SW480 (cell line): ENCODE data around the gene AGAP1.
A peak's percentile ranks its signal among the peaks of the same experiment; 100 is the strongest.

Experiments
- DNase-seq: peaks from one replicate; pipeline ENCODE4 v3.0.0-alpha.2; 2016; ENCODE audit warnings: low spot score

The AGAP1 gene

DNA sequence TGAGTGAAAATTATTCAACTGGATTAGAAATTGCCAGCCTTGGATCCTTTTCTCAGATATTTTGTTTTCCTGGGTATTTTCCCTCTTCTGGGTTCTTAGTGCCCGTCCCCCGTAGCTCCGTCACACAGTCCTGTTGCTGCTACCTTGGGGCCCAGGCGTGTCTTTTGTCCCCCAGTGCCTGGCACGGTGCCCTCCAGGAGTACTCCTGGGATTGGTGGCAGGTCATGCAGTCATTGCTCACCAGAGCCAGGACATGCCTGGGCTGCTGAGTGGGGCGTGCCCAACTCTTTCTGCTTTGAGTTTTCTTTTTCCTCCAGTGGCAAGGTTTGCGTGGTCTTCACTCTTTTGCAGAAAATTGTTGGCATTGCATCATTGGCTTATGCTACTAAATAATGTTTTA is 275.2 kb downstream of the AGAP1 start:
- no peak for DNase-seq

DNA sequence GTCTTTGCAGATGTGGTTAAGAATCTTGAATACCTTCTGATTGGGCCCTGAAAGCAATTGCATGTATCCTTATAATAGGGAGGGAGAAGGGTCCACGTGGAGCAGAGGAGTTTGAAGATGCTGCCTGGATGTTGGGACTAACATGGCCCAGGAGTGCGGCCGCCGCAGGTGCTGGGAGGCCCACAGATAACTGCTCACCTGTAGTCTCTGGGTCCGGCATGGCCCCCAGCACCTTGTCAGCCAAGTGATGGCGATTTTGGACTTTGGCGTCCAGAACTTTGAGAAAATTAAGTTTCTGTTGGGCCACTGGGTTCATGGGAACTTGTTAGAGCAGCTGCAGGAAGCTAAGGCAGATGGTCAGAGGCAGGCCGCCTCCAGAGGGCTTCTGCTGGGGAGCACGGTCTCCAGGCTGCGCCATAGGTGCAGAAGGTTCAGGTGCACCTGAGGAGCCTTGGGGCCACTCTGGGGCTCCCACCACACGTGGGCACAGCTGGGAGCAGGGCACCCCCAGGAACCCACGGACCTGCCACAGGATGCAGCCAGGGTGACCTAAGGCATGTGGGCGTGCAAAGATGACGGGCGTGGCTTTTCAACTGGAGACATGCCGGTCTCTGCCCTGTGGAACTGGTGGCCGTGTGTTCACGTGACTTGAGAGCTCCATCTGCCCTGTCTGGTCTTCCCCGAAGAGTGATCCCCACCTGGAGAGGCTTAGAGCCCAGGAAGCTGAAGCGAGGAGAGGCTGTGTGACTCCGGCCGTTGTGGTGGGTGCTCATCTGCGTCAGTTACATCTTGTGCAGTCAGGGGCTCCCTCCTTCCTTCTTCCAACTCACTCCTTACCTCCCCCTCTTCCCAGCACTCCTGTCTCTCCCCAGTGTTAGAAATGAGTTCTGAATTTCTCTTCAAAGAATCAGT is 277.3 kb downstream of the AGAP1 start:
- DNase-seq = no peak

DNA sequence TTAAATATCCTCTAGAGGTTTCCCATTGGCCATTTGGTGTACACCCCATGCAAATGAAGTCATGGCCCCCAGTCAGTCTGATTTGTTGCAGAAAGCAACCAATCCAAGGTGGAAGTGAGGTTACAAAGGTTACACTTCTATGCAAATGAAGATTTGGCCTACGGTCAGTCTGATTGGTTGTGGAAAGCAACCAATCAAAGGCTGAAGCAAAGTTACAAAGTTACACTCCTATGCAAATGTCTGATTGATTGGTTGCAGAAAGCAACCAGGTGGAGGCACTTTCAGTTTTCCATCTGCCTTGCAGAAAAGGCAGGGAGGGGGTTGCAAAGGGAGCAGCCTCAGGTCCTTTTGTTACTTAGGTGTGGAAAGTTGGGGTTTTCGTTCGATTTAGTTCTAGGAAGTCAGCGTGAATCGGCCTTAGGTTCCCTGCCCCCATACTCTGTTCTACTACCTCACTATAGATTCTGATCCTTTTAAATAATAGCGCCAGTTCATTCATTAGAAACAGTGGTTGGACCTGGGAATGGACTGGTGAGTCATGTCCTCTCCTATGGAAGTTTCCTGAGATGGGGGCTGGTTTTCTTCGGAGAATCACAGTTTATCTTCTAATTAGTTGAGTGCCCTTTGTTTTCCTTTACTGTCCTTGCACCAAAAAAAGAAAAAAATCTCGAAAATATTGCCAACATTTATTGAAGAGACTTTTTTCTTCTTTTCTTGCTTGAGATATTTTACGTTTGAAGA is 279.5 kb downstream of the AGAP1 start:
- no peak for DNase-seq

DNA sequence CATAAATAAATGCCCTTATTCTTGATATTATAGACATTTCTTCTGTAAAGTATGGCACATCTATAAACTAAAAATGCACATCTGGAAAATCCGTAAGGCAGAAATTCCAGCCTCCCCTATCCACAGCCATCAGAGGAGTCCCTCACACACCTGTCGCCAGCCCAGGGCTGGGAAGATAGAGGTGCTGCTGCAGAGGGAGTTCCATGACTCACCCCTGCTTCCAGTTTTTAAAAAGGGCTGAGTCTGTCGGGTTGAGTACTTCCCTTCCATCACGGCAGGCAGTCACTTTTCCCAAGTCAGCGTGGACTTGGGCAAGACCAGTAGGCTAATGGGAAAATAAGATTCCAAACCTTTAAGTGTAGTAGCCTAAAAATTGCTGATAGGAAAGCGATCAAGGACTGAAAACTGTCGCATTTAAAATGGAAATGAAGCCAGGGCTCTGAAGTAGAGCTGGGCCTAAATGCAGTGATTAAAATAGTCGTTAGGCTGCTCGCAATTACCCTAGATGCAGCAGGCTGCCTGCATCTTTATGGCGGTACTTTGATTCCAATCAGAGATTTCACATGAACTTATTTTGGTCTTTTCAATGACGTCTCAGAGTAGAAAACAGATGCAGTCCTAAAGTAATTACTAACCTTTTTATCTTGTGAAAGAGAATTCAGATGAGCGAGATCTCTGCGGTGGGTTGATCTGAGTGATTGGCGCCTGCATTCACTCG is 280.5 kb downstream of the AGAP1 start:
- DNase-seq = no peak

DNA sequence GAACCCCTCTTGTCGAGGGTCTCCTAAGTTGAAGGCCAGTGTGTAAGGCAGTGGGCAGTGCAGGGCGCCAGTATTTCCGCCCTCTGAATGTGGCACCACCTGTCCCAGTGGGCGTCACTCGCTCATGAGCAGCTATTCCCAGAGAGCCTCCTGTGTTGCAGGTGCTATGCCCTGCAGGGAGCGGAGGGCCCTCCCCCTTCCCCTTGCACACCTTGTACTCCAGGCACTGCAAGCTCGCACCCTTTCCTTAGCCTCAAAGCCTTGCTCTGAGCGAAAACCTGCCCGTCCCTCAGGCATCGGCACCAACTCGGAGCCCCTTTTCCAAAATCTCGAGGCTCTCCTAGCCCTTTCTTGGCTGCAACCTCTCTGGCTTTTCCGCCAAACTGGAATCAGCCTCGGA is 282.7 kb downstream of the AGAP1 start:
- no peak for DNase-seq

DNA sequence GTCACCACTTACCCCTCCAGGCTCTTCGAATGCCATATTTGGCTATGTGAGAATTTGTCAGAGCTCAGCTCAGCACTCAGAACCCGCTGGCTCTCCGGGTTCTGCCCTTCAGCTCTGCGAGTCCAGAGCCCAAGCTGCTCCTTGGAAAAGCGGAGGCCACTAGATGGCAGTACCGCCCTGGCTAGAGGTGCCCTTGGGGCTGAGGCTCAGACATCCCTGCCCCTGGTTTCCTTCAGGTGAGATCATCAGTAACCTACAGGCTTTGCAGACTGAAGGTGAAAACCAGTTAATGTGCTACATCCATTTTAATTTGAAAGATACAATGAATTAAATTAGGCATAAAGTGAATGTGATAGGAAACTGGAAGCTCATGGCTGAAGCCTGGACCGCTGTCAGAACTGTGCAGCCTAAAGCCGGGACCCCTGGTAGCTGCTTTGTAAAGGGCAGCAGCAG is 285.6 kb downstream of the AGAP1 start:
- DNase-seq = peak; percentile 52

DNA sequence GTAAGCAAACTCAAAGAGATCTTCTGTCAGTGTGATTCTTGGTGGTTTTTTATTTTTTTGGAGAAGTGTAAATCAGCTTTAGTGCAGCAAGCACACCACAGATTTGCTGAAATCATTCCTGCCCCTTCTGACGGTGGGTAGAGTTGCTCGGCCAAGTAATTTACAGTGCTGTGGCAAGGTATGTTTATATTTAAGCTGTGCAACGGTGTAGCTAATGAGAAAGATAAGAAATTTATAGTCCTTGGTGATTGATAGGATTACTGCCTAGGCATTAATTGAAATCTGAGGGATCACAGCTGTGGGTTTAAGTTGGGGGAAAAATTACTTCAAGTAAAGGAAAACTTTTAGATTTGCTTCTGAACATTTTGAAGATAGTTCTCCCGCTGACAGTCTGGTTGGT is 286.6 kb downstream of the AGAP1 start:
- no peak for DNase-seq

DNA sequence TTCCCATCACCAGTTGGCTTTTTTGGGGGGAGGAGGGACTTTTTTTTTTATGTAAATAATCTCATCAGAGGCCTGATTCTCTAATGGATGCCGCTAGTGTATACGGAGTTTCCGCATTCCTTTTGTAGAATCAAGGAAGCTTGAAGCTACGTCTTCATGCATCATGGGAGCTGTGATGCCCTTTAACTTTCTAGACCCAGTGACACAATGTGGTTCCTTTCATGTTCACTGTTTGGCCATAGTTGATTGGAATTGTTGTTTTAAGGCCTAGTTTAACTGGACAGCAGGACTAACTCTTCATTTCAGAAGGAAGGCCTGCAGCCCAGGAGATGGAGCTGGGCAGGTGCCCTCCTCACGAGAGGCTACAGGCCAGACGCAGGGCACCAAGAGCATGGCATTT is 287.9 kb downstream of the AGAP1 start:
- DNase-seq = no peak

DNA sequence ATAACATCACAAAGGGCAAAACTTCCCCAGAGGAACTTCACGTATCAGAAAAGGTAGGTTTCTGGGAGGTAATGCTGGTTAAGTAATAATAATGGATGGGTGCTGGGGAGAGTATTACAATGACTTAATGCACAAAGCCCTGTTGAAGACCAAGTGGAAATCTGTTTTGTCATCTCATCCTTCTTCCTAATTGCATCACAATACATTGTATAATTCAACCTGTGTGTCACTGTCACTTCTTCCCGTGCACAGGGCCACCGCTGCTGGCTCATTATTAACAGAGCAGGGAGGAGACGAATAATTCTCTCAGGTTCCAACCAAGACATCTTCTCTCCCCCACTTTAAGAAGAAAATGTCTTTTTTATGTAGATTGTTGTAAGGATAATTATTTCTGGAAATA is 290.9 kb downstream of the AGAP1 start:
- no peak for DNase-seq

DNA sequence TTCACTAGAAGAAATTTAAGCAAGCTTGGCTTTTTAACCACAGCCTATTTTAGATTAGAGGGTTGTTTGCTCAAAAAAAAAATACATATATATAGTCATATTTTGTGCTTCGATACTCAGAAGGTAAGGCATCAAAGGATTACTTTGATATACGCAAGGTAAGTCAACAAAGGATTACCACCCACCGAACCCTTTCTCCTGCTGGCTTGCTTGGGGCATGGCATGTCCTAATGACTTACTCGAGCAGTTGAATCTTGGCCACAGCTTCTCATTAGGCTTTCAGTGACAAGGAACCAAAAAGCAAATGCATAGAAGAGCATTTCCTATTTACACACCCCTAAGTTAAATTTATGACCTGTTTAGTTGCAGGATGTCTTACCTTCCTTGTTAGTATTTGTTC is 295.7 kb downstream of the AGAP1 start:
- DNase-seq = no peak

DNA sequence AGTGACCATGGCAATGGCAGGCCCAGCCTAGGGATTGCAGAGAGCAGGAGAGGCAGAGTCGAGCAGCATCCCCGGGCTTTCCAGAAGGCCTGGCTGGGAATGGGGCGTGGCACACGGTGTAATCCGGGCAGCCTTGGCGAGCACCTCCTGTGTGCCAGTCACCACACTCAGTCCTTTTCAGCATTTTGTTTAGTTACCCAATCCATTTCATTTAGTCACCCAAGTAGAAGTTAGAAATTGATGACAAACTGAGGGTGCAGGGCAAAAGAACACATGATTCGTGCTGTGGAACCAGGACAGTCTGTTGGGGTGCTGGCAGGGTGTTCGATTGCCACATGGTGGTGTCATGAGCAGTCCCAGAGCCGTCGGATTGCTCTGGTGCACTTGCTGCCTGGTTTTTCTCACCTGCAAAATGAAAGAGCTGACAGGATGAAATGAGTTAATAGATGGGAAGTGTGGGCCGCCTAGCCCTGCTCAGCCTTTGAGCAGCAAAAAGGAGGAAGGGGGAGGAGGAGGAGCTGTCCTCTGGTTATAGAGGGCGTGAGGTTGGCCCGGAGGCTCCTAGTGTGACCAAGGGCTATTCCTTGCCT is 299.4 kb downstream of the AGAP1 start:
- peak; percentile 8 for DNase-seq

DNA sequence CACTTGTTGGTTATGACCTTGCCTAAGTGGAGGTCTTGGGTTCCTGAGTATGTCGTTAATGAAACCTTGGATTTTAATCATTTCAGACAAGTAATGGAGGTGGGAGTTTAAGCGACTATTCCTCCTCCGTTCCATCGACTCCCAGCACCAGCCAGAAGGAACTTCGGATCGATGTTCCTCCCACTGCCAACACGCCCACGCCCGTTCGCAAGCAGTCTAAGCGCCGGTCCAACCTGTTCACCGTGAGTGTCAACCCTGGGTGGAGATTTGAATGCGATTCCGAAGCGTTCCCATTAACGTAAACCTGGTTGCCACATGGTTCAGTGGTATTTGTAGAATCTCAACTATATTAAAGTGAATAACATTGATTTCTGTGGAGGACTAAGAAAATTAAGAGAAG is 305.4 kb downstream of the AGAP1 start:
- DNase-seq = no peak

DNA sequence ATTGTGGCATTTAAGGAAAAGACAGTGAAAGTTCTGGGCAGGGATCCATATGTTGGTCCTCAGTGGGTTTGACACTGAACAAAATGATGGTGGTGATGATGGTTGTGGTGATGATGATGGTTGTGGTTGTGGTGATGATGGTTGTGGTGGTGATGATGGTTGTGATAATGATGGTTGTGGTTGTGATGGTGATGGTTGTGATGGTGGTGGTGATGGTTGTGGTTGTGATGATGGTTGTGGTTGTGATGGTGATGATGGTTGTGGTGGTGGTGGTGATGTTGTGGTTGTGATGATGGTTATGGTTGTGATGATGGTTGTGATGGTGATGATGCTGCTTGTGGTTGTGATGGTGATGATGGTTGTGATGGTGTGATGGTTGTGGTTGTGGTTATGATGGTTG is 308.7 kb downstream of the AGAP1 start:
- no peak for DNase-seq

DNA sequence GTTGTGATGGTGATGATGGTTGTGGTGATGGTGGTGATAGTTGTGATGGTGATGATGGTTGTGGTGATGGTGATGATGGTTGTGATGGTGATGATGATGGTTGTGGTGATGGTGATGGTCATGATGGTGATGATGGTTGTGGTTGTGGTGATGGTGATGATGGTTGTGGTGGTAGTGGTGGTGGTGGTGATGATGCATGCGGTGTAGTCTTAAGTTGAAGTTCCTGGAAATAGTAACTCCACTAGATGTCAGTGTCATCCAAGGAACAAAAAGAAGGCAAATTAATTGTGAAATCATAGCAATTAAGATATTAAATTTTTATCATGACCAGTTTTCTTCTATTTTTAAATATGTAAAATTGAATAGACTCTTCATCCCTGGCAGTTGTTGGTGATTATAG is 309.2 kb downstream of the AGAP1 start:
- no peak for DNase-seq

DNA sequence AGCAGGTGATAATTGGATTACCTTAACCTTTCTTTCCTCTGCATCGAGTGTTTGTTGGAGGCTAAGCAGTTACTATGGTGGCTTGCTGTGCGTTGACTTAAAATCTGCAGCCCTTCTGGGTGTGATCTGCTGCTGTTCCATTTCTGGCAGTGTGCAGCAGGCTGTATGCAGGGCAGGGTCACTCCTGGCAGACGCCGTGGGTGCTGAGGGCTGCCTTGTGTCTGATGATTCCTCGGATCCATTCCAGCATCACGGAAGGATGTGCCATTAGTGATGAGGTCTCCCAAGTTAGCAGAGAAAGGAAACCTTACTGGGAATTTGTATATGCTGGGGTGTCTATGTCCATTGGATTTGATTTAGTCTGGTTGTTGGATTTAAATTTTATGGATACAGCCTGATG is 310.8 kb downstream of the AGAP1 start:
- DNase-seq = no peak

DNA sequence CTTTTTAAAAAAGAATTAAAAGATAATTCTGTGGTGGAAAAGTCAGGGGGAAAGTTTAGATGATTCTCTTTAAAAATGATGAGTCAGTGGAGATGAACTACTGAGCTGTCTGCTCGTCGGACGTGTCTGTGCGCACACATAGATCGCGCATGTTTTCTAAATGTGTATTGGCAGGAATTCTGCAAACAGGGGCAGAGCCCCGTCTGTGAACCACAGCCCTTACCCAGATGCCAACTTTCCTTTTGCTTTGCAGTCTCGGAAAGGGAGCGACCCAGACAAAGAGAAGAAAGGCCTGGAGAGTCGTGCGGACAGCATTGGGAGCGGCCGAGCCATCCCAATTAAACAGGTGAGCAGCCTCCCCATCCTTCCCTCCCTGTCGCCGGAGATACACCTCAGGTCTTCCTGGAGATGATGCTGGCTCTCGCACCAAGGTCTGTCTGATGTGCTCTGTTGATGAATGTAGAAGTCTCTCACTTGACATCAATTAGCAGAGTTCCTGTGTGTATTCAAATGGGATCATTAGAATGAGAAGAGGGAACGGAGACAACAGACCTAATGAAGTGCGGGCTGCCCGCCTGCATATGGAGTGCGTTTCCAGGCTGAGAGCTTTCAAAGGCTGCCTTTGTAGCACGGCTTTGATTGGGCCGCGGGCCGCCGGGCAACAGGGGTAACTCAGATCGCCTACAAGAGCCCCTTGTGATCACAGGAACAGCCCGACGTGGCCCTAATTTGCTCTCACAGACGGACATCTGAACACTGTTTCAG is 313.3 kb downstream of the AGAP1 start:
- DNase-seq = no peak

DNA sequence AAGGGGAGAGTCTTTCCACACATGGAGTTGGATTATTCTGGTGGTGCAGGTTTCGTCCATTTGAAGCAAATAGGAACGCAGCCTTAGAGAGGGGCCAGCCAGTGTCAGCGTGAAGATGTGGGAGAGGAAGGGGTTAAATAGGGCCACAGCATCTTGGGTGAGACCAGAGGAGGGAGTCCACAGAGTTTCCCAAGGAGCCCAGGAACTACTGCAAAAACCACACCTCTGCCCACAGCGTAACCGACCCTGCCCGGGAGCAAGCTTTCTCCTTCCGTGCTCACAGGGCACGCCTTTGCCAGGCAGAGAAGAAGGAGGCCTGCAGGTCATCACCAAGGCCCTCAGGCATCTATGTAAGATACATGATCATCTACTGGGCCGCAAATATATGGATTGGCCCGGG is 314.5 kb downstream of the AGAP1 start:
- DNase-seq = no peak

DNA sequence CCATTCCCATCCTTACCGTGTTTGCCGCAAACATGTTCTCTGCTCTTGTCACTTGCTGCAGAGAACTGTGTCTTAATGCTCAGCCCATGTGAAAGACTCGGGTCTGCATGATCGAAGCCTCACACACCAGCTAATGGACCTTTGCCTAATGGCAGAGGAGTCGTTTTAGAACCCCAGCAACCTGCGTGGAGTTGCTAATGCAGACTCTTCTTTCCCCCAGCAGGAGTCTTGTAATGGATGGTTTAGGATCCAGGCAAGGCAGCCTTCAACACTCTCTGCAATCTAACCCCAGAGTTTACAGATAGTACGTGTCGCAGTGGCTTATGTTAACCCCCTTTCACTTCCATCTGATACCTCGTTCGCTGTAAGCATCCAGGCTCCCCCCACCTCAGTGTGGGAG is 316.4 kb downstream of the AGAP1 start:
- DNase-seq = no peak

DNA sequence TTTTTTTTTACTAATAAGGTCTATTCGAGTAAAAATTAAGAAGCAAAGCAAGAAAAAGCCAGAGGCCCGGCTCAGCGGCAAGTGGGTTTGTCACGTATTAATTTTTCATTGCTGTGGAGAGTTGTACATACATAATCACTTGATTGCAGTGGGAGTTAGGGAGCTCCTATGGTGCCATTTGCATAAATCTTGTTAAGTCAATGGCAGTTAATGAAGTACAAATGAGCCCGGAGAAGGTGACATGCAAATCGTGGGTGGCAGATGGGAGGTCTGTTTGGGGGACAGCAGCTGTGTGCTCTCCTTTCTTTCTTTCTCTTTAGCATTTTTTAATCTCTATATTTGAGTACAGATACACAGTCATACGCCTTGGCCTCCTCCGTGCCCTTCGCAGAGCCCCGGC is 317.0 kb downstream of the AGAP1 start:
- no peak for DNase-seq

DNA sequence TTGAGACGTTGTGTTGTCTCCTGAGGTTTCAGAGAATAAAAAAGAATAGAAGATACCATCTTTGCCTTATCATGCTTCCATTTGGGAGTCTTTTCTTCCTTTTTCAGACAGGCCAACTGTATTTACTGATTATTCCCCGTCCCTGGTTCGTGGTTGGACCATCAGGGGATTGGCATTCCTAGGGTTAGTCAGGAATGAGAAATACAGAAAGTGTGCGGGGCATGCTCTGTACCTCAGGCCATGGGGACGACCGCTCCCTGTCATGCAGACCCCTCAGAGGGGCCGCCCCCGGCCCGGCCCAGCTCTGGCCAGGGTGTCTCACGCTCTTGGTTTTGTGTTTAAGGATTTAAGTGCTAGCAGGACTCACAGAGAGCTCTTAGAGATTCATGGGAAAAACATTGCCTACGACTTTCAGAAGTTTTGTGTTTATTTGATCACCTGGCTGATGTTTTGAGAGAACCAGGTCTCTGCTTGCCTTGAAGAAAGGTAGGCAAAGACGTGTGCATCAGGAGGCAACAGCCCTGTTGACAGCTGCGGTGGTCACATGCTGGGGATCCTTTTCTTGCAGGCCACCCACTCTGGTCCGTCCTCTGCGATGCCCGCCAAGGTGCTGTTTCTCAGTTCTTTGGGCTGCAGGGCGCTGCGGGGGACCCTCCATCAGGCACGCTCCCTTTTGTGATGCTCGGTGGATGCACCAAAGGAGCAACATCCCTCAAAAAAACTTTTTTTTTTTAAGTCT is 317.8 kb downstream of the AGAP1 start:
- DNase-seq = no peak

DNA sequence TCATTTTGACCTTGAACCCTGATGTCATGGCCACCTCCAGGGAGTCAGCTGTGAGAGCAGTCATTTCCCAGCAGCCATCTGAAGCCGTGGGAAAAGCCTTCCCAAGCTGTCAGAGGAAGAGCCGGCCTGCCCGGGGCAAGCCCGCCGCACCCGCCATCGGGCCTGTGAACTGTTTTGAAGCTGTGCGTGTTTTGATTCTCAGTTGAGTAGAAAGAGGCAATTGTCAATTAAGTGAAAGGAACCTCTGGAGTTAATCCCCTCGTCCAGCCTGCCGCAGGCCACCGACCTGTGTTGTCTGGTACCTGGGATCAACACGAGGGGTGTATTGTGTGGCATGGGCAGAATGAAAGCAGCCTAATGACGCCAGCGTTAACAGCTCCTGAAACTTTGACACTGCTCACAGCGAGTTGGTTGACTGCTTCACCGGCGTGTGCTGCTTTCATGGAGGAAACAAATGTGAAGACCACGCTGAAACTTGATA is 318.4 kb downstream of the AGAP1 start:
- no peak for DNase-seq
